ENCODE data around the gene COX11. TPM values are rescaled to one million over a fixed set of nuclear protein-coding genes. Genes with fewer than 3 reads are reported as not detected.
A peak's percentile ranks its signal among the peaks of the same experiment; 100 is the strongest.

Gene COX11
- total RNA-seq, 1 donor from 2014 or later: 19.6 TPM

GRCh38 chr17:54967621-54968261 lies 713 bp downstream of the COX11 start:
- no peaks in the 10 kb centered on the region for H3K9me3 ChIP-seq
- H3K36me3 ChIP-seq: peaks cover 6 to 22% of the 10 kb centered on the region in 2 donors
- intact Hi-C loops (cut with DNase I): loop anchor here (1.0 to 5.0 kb wide), 4 partner anchors 66 to 455 kb away; partner anchors contain the start of gene HLF
- DNase-seq (ENCODE audit: low spot score in 2 of 2): no peak
- TF ChIP-seq CTCF (IDR thresholded peaks at IDR 0.05): peak in 2 of 3 experiments; percentile 18 to 32
- H3K27me3 ChIP-seq: no peaks in the 10 kb centered on the region
- H3K27ac ChIP-seq: peak overlapping the region; percentile 82 to 90
- peaks cover 4 to 11% of the 10 kb centered on the region in 2 donors for H3K4me1 ChIP-seq
- peak overlapping the region; percentile 75 to 95 for H3K4me3 ChIP-seq

DNA sequence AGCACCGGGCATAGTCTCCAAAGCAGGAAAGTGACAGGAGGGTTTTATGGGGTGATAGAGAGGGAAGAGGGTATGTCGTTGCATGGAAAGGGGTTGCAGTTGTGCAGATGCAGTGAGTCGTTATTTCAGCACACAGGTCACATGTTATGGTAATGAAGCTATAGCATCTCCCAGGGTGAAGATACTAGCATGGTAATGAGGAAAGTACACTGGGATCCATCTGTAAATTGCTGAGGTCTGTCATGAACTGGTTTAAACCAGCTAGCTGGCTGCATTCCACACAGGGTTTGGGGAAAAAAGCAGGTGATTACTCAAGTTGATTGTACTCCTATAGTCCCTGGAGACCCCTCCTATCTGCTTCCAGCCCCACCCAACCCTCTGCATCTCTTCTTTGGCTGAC lies 11.7 kb downstream of the COX11 start:
- no peak overlapping the region for H3K27ac ChIP-seq
- H3K4me3 ChIP-seq: no peak overlapping the region
- no peaks in the 10 kb centered on the region for H3K4me1 ChIP-seq
- TF ChIP-seq CTCF (IDR thresholded peaks at IDR 0.05): no peak
- H3K27me3 ChIP-seq: no peaks in the 10 kb centered on the region
- no peaks in the 10 kb centered on the region for H3K9me3 ChIP-seq
- no peak for DNase-seq (ENCODE audit: low spot score in 2 of 2)
- intact Hi-C loops (cut with DNase I): no loop called here
- peaks cover 33 to 50% of the 10 kb centered on the region in 2 donors for H3K36me3 ChIP-seq

DNA sequence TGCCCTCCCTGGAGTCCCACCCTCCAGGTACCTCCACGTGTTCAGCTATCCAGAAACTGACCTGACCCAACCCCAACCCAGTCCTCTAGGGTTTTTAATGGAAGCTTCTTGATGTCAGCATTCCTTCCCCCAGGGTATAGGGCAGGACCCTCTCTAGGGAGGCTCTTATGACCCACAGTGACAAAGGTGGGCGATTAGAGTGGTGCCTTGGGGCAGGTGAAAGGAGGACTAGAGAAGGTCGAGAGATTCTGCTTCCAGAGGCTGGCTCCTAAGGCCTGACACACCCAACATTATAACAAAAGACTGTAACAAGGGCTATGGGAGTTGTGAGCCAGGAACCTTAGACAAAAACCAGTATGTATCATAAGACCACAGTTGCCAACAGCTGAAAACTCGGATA lies 17.2 kb downstream of the COX11 start:
- Histone ChIP-seq H3K36me3 (peaks cover 17 to 45% of the 10 kb centered on the region in 2 donors), H3K27ac (no peak overlapping the region), H3K9me3 (no peaks in the 10 kb centered on the region), H3K27me3 (no peaks in the 10 kb centered on the region), H3K4me1 (no peaks in the 10 kb centered on the region), H3K4me3 (no peak overlapping the region)
- TF ChIP-seq CTCF (IDR thresholded peaks at IDR 0.05): no peak
- DNase-seq (ENCODE audit: low spot score in 2 of 2): no peak
- intact Hi-C loops (cut with DNase I): no loop called here

GRCh38 chr17:54950116-54950515 lies 18.3 kb downstream of the COX11 start:
- DNase-seq (ENCODE audit: low spot score in 2 of 2): no peak
- Histone ChIP-seq H3K27me3 (no peaks in the 10 kb centered on the region), H3K4me1 (no peaks in the 10 kb centered on the region), H3K9me3 (no peaks in the 10 kb centered on the region), H3K4me3 (no peak overlapping the region), H3K36me3 (peaks cover 17 to 42% of the 10 kb centered on the region in 2 donors), H3K27ac (no peak overlapping the region)
- intact Hi-C loops (cut with DNase I): no loop called here
- TF ChIP-seq CTCF (IDR thresholded peaks at IDR 0.05): no peak

DNA sequence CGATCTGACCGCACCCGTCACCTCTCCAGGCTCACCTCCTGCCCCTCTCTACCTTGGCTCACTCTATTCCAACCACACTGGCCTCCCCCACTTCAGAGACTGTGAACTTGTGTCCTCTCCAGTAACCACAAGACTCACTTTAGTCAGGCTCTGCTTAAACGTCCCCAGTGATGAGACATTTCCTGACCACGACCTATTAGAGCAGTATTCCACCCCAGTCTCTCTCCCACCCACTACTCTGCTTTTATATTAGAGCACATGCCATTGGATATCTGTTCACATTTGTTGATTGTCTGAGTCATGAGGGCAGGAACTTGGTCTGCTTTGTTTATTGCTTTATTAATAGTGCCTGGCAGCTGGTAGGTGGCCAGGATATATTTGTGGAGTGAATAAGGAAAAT lies 20.1 kb downstream of the COX11 start:
- no peak overlapping the region for H3K4me3 ChIP-seq
- TF ChIP-seq CTCF (IDR thresholded peaks at IDR 0.05): no peak
- H3K36me3 ChIP-seq: peaks cover 17 to 33% of the 10 kb centered on the region in 2 donors
- no peak overlapping the region for H3K27ac ChIP-seq
- no peaks in the 10 kb centered on the region for H3K9me3 ChIP-seq
- DNase-seq (ENCODE audit: low spot score in 2 of 2): no peak
- no peaks in the 10 kb centered on the region for H3K27me3 ChIP-seq
- H3K4me1 ChIP-seq: no peaks in the 10 kb centered on the region
- intact Hi-C loops (cut with DNase I): no loop called here
